Body of pancreas (tissue), 4 donors: ENCODE measurements around the gene PRR16.

Source experiments
- CTCF ChIP-seq, 7 experiments: fragments of 450-650 bp in 4 of 7; fragments of 200-600 bp in 3 of 7; sonication (generic) in 3 of 7; IDR thresholded peaks; one replicate each; pipeline ENCODE4 v1.5.1; 2016 to 2019; ENCODE audit warnings: antibody characterized with exemption in 7 of 7
- POLR2A ChIP-seq, 3 donors: fragments of 450-650 bp; IDR thresholded peaks; one replicate each; pipeline ENCODE4 v1.6.1; 2016; ENCODE audit warnings: antibody characterized with exemption in 3 of 3, mild to moderate bottlenecking in 2 of 3

- TF ChIP-seq CTCF (IDR thresholded peaks at IDR 0.05) (no peak), POLR2A (IDR thresholded peaks at IDR 0.05) (no peak)
Observed at GRCh38 chr5:120544043-120544442, 79.9 kb downstream of the PRR16 start.
